ENCODE measurements around the gene NPAS3.

The NPAS3 gene

DNA sequence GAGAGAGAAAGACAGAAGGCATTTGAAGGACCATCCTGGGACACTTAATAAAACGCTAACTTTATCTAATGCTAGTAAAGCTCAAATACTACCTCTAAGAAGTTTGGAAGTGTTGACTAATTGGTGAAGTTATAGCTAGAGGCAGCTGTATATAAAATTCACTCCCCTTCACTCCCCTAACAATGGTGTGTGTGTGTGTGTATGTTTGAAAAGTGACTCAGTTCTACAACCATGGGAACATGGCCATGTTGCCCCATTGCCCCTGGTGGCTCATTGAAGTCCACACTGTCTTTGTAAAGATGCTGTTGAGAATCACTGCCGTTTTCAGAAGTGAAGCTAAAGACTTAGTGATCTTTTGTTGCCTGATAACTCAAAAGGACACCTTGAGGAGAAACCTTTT is 262.4 kb downstream of the NPAS3 start:
- no peaks in the 10 kb centered on the region for H3K36me3 ChIP-seq (ENCODE audit: control insufficient read depth, insufficient read depth, low read length)
- H3K4me1 ChIP-seq (ENCODE audit: control insufficient read depth, insufficient read depth, low read length), result no peaks in the 10 kb centered on the region
- H3K9me3 ChIP-seq (ENCODE audit: control insufficient read depth, low read length), result no peaks in the 10 kb centered on the region
- no peak overlapping the region for H3K27ac ChIP-seq (ENCODE audit: insufficient read depth, low read depth, low read length, poor library complexity, severe bottlenecking)
- H3K27me3 ChIP-seq (ENCODE audit: control insufficient read depth, insufficient read depth, low read length, poor library complexity, severe bottlenecking), result no peaks in the 10 kb centered on the region
- WGBS, 2 experiments, result 78 to 89% methylated on average over 1 of the region's 2 CpGs
- no peak overlapping the region for H3K4me3 ChIP-seq (ENCODE audit: insufficient read depth, low read depth, low read length)

DNA sequence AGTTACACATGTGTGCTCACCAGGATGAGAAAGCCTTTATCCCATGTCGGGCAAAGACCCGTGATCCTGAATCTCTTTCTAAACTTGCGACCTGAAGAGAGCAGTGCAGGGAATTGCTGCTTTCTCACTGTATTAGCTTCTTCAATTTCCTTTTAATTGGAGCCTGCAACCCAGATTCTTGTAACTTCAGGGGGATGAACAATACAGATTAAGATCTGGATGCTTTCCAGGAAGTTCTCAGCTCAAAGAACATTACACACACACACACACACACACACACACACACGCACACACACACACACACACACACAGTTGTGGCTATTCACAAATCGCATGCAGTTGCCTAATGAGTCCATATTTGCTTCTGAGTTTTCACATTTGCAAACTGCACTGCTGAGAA is 268.3 kb downstream of the NPAS3 start:
- WGBS, 2 experiments, result 70 to 76% methylated on average over 5 of the region's 5 CpGs
- Histone ChIP-seq H3K9me3 (ENCODE audit: control insufficient read depth, low read length) (no peaks in the 10 kb centered on the region), H3K4me3 (ENCODE audit: insufficient read depth, low read depth, low read length) (no peak overlapping the region), H3K4me1 (ENCODE audit: control insufficient read depth, insufficient read depth, low read length) (no peaks in the 10 kb centered on the region), H3K27ac (ENCODE audit: insufficient read depth, low read depth, low read length, poor library complexity, severe bottlenecking) (no peak overlapping the region), H3K27me3 (ENCODE audit: control insufficient read depth, insufficient read depth, low read length, poor library complexity, severe bottlenecking) (no peaks in the 10 kb centered on the region), H3K36me3 (ENCODE audit: control insufficient read depth, insufficient read depth, low read length) (no peaks in the 10 kb centered on the region)

DNA sequence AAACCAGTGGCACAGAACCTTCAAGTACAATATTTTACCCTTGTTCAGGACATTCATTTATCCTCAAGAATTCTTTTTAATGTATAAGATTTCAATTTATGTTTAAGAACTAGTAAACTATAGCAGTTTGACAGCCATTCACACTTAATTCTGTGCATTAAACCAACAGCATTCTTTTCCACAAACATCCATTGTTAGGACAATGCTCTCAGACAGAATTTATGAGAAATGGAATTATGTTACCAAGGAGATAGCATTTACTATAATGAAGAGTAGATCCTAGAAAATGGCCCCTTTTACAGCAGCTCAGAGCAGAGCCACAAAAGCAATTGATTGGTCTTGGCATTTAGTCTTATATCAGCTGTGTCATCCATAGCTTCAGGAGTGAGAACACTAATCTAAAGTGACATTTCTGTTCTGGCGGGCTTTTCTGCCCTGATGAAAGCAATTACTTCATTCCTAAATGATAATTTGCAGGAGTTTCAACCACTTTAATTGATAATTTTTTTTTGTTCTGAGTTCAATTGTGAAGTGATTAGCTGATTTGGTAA is 268.9 kb downstream of the NPAS3 start:
- H3K9me3 ChIP-seq (ENCODE audit: control insufficient read depth, low read length), result no peaks in the 10 kb centered on the region
- no peak overlapping the region for H3K4me3 ChIP-seq (ENCODE audit: insufficient read depth, low read depth, low read length)
- no peaks in the 10 kb centered on the region for H3K4me1 ChIP-seq (ENCODE audit: control insufficient read depth, insufficient read depth, low read length)
- no peaks in the 10 kb centered on the region for H3K36me3 ChIP-seq (ENCODE audit: control insufficient read depth, insufficient read depth, low read length)
- no peak overlapping the region for H3K27ac ChIP-seq (ENCODE audit: insufficient read depth, low read depth, low read length, poor library complexity, severe bottlenecking)
- WGBS, 2 experiments, result 86 to 94% methylated on average over 1 of the region's 1 CpG
- no peaks in the 10 kb centered on the region for H3K27me3 ChIP-seq (ENCODE audit: control insufficient read depth, insufficient read depth, low read length, poor library complexity, severe bottlenecking)

- H3K36me3 ChIP-seq (ENCODE audit: control insufficient read depth, insufficient read depth, low read length), result no peaks in the 10 kb centered on the region
- no peak overlapping the region for H3K27ac ChIP-seq (ENCODE audit: insufficient read depth, low read depth, low read length, poor library complexity, severe bottlenecking)
- no peaks in the 10 kb centered on the region for H3K4me1 ChIP-seq (ENCODE audit: control insufficient read depth, insufficient read depth, low read length)
- H3K27me3 ChIP-seq (ENCODE audit: control insufficient read depth, insufficient read depth, low read length, poor library complexity, severe bottlenecking), result no peaks in the 10 kb centered on the region
- H3K4me3 ChIP-seq (ENCODE audit: insufficient read depth, low read depth, low read length), result no peak overlapping the region
- no peaks in the 10 kb centered on the region for H3K9me3 ChIP-seq (ENCODE audit: control insufficient read depth, low read length)
These were observed 271.6 kb downstream of the NPAS3 start for GRCh38 chr14:33210311-33210710.

- H3K36me3 ChIP-seq (ENCODE audit: control insufficient read depth, insufficient read depth, low read length), result no peaks in the 10 kb centered on the region
- WGBS, 2 experiments, result 86 to 100% methylated on average over 1 of the region's 2 CpGs
- H3K9me3 ChIP-seq (ENCODE audit: control insufficient read depth, low read length), result no peaks in the 10 kb centered on the region
These were observed 279.3 kb downstream of the NPAS3 start for GRCh38 chr14:33218026-33218425.

DNA sequence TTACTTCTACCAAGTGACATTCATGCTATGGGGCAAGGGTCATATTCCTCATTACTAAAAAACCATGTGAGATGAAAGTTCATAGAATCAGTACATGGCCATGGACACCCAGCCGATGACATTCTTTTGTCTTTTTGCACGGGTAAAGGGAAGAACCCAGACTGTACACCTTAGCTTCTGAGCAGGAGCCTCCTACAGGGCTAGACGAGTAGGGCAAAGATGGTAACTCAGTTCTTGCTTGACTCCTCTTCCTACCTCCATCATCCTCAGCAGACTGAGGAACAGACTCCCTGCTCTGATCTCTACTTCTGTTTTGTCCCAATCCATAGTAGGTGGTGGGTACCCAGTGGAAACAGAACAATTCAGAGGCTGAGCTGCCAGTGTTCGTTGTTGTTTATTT is 281.3 kb downstream of the NPAS3 start:
- no peak overlapping the region for H3K27ac ChIP-seq (ENCODE audit: insufficient read depth, low read depth, low read length, poor library complexity, severe bottlenecking)
- no peaks in the 10 kb centered on the region for H3K4me1 ChIP-seq (ENCODE audit: control insufficient read depth, insufficient read depth, low read length)
- no peak overlapping the region for H3K4me3 ChIP-seq (ENCODE audit: insufficient read depth, low read depth, low read length)
- no peaks in the 10 kb centered on the region for H3K36me3 ChIP-seq (ENCODE audit: control insufficient read depth, insufficient read depth, low read length)
- no peaks in the 10 kb centered on the region for H3K27me3 ChIP-seq (ENCODE audit: control insufficient read depth, insufficient read depth, low read length, poor library complexity, severe bottlenecking)
- WGBS, 2 experiments, result 93 to 96% methylated on average over 4 of the region's 4 CpGs
- H3K9me3 ChIP-seq (ENCODE audit: control insufficient read depth, low read length), result no peaks in the 10 kb centered on the region

More at GRCh38 chr14:33218026-33218425, 279.3 kb downstream of the NPAS3 start:
- Histone ChIP-seq H3K27ac (ENCODE audit: insufficient read depth, low read depth, low read length, poor library complexity, severe bottlenecking) (no peak overlapping the region), H3K4me1 (ENCODE audit: control insufficient read depth, insufficient read depth, low read length) (no peaks in the 10 kb centered on the region), H3K4me3 (ENCODE audit: insufficient read depth, low read depth, low read length) (no peak overlapping the region), H3K27me3 (ENCODE audit: control insufficient read depth, insufficient read depth, low read length, poor library complexity, severe bottlenecking) (no peaks in the 10 kb centered on the region)

DNA sequence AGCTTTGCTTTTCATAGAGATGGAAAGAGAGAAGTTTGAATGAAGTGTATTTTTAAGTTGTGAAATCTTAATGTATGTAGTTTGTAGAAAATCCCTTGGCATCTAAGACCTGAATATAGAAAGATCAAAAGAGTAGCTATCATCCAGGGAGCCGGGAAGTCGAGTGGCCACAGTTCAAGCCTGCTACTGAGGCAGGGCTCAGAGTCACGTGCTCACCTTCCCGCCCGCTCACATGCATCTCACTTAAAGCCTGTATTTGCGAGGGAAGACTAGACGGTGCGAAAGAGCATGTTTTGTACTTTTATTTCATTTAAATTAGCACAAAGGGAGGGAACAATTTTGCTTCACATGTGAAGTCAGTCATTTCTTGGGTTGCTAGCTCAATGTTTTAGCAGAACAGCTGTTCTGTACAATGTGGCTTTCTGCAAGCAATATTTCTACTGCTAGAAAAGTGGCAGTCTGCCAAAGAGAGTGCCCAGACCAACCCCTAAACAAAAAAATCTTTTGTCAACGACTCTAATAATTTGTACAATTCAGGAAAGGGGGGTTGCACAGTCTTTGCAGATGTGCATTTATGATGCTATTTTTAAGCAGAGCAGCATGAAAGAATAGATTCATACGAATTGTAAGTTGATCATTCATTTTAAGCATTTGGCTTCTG is 290.7 kb downstream of the NPAS3 start:
- H3K27ac ChIP-seq (ENCODE audit: insufficient read depth, low read depth, low read length, poor library complexity, severe bottlenecking), result no peak overlapping the region

GRCh38 chr14:33230021-33230420 is 291.3 kb downstream of the NPAS3 start:
- no peak overlapping the region for H3K27ac ChIP-seq (ENCODE audit: insufficient read depth, low read depth, low read length, poor library complexity, severe bottlenecking)
- 71 to 84% methylated on average over 3 of the region's 3 CpGs for WGBS, 2 experiments
- no peaks in the 10 kb centered on the region for H3K27me3 ChIP-seq (ENCODE audit: control insufficient read depth, insufficient read depth, low read length, poor library complexity, severe bottlenecking)
- no peaks in the 10 kb centered on the region for H3K36me3 ChIP-seq (ENCODE audit: control insufficient read depth, insufficient read depth, low read length)
- H3K9me3 ChIP-seq (ENCODE audit: control insufficient read depth, low read length), result no peaks in the 10 kb centered on the region
- no peaks in the 10 kb centered on the region for H3K4me1 ChIP-seq (ENCODE audit: control insufficient read depth, insufficient read depth, low read length)
- H3K4me3 ChIP-seq (ENCODE audit: insufficient read depth, low read depth, low read length), result no peak overlapping the region

More for the DNA sequence above, 290.7 kb downstream of the NPAS3 start:
- no peaks in the 10 kb centered on the region for H3K27me3 ChIP-seq (ENCODE audit: control insufficient read depth, insufficient read depth, low read length, poor library complexity, severe bottlenecking)
- 92 to 93% methylated on average over 10 of the region's 10 CpGs for WGBS, 2 experiments
- H3K9me3 ChIP-seq (ENCODE audit: control insufficient read depth, low read length), result no peaks in the 10 kb centered on the region
- H3K4me1 ChIP-seq (ENCODE audit: control insufficient read depth, insufficient read depth, low read length), result no peaks in the 10 kb centered on the region
- H3K36me3 ChIP-seq (ENCODE audit: control insufficient read depth, insufficient read depth, low read length), result no peaks in the 10 kb centered on the region
- H3K4me3 ChIP-seq (ENCODE audit: insufficient read depth, low read depth, low read length), result no peak overlapping the region

GRCh38 chr14:33232031-33232430 is 293.4 kb downstream of the NPAS3 start:
- Histone ChIP-seq H3K27ac (ENCODE audit: insufficient read depth, low read depth, low read length, poor library complexity, severe bottlenecking) (no peak overlapping the region), H3K27me3 (ENCODE audit: control insufficient read depth, insufficient read depth, low read length, poor library complexity, severe bottlenecking) (no peaks in the 10 kb centered on the region), H3K4me1 (ENCODE audit: control insufficient read depth, insufficient read depth, low read length) (no peaks in the 10 kb centered on the region), H3K4me3 (ENCODE audit: insufficient read depth, low read depth, low read length) (no peak overlapping the region), H3K9me3 (ENCODE audit: control insufficient read depth, low read length) (no peaks in the 10 kb centered on the region), H3K36me3 (ENCODE audit: control insufficient read depth, insufficient read depth, low read length) (no peaks in the 10 kb centered on the region)
- 94 to 96% methylated on average over 3 of the region's 3 CpGs for WGBS, 2 experiments

GRCh38 chr14:33237115-33237740 is 298.5 kb downstream of the NPAS3 start:
- Histone ChIP-seq H3K4me3 (ENCODE audit: insufficient read depth, low read depth, low read length) (no peak overlapping the region), H3K36me3 (ENCODE audit: control insufficient read depth, insufficient read depth, low read length) (no peaks in the 10 kb centered on the region), H3K27me3 (ENCODE audit: control insufficient read depth, insufficient read depth, low read length, poor library complexity, severe bottlenecking) (no peaks in the 10 kb centered on the region), H3K4me1 (ENCODE audit: control insufficient read depth, insufficient read depth, low read length) (no peaks in the 10 kb centered on the region), H3K9me3 (ENCODE audit: control insufficient read depth, low read length) (no peaks in the 10 kb centered on the region), H3K27ac (ENCODE audit: insufficient read depth, low read depth, low read length, poor library complexity, severe bottlenecking) (no peak overlapping the region)
- 92 to 94% methylated on average over 2 to 3 of the region's 4 CpGs for WGBS, 2 experiments

All from ectodermal cell (in vitro differentiated cells).